Fibroblast of mammary gland (primary cell): ENCODE measurements around the gene PABPN1L.
A peak's percentile ranks its signal among the peaks of the same experiment; 100 is the strongest.

Source experiments
- DNase-seq: peaks from one replicate; pipeline ENCODE4 v3.0.0-alpha.2; 2010; ENCODE audit warnings: low read depth
- H3K4me3 ChIP-seq: 2 replicates; pipeline ENCODE4 v1.5.1; 2011; ENCODE audit warnings: low read depth, mild to moderate bottlenecking, low read length, moderate library complexity; ENCODE audit not compliant: control insufficient read depth
- TF ChIP-seq, protein P1 (sequence below): conservative IDR thresholded peaks from 2 replicates; pipeline ENCODE4 v1.5.1; 2011; ENCODE audit warnings: low read depth, low read length, inconsistent platforms; ENCODE audit not compliant: control insufficient read depth, insufficient read depth

Gene PABPN1L

DNA sequence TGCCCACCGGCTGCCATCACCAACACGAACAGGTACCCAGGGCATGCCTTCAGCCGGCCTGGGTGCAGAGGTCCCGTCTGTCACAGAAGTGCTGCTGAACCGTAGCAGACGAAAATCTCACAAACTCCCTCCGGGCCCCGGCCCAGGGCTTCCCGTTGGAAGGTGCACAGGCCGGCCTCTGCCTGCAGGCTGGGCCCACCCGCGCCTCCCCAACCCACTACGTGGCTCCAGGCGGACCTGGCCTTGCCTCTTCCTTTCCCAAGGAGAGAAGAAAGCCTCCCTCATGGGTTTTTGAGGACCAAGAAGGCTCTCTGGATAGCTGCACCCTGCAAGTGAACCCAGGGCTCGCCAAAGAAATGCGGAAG is 45.5 kb upstream of the PABPN1L start:
- TF ChIP-seq, protein P1, sequence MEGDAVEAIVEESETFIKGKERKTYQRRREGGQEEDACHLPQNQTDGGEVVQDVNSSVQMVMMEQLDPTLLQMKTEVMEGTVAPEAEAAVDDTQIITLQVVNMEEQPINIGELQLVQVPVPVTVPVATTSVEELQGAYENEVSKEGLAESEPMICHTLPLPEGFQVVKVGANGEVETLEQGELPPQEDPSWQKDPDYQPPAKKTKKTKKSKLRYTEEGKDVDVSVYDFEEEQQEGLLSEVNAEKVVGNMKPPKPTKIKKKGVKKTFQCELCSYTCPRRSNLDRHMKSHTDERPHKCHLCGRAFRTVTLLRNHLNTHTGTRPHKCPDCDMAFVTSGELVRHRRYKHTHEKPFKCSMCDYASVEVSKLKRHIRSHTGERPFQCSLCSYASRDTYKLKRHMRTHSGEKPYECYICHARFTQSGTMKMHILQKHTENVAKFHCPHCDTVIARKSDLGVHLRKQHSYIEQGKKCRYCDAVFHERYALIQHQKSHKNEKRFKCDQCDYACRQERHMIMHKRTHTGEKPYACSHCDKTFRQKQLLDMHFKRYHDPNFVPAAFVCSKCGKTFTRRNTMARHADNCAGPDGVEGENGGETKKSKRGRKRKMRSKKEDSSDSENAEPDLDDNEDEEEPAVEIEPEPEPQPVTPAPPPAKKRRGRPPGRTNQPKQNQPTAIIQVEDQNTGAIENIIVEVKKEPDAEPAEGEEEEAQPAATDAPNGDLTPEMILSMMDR: no peak
- H3K4me3 ChIP-seq: no peak overlapping the region
- DNase-seq: no peak

DNA sequence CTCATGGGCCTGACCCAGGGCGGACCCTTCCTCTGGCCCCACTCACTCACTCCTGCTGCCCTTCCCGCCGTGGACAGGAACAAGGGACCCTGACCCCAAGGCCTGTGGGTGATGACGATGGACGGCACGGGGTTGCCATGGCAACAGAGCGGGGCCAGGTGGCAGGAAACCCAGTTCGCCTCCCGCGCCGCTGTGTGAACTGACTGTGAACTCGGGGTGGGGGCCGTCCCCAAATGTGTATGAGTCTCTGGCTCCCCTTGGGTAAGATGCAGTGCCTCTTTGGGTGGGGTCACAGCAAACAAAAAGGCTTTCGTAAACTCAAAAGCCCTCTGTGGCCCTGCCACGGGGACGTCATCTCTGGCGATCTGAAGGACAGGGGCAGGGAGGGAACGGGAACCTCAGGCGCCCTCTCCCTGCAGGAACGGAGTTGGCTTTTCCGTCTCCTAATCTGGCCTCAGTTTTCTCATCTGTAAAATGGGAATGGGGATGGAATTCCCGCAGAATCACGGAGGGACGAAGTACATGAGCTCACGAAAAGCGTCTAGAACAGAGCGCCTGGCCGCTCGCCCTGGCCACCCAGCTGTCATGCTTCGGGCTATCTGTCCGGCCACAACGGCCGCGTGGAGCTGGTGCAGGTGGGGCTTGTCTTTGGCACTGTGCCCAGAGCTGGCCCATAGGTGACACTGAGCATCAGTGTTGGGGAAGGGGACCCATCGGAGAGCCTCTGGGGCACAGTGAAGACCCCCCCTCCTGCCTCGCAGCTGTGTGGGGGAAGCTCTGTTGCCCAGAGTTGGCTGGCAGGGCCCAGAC is 44.9 kb upstream of the PABPN1L start:
- H3K4me3 ChIP-seq: no peak overlapping the region
- TF ChIP-seq, protein P1: no peak
- no peak for DNase-seq

DNA sequence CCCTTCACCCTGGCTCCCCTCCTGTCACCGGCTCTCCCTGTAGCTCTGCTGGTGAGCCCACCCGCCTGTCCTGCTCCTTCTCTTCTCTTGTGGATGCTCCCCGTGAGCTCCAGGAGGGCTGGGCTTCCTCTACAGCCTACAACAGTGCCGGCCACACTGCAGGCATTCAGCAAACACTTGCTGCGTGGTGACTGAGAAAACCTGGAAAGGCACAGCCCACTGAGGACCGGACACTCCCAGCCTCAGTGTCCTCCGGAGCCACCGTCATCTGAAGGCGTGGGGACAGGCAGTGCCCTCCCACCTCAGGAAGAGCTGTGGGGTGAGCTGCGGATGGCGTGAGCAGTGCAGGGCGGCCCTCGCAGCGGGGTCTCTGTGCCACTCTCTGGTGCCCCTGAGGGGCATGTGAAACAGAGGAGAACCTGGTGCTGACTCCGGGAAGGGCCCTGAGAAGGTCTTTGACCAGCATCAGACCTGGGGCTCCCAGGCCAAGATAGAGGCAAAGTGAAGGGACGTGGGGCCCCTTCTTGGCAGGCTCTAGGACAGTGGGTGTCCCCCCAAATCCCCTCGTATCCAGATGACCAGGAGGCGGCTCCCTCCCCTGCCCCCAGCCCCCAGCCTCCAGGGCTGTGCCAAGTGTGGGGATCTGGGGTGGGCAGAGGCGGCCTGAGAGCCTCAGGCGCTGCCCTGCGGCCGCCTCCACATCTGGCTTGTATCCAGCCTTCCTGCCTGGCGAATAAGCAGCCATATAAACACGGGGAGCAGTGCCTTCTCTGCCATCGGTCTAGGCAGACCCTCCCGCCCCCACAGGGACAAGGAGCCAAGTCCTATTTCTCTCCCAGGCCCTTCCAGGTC is 44.0 kb upstream of the PABPN1L start:
- TF ChIP-seq, protein P1: no peak
- H3K4me3 ChIP-seq: no peak overlapping the region

DNA sequence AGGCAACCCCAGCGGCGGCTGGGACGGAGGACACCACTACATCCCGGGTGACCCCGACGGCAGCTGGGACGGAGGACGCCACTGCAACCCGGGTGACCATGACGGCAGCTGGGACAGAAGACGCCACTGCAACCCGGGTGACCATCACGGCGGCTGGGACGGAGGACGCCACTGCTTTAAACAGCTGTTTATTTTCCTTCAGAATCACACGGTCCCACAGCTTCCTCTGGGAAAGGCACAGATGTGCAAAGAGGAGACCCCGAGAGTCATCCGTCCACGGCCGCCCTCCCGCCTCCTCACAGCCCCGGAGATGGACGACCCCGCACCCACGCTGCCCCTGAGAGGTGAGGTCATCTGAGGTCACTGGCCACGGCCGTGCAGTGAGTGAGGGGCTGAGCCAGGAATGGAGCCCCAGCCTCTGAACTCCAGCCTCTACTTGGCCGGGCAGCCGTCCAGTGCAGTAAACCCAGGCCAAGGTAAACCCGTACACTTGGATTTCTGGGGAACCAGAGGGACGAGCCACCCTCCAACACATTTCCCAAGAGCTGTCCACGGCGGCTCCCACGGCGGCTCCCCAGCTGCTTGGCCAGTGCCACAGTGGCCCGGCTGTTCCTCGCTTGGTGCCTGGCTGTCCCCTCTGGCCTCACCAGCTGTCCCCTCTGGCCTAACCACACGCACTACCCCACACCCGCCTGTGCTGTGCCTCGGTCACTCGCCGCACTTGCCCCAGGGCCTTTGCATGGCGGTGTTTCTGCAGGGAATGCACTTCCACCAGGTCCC is 43.2 kb upstream of the PABPN1L start:
- DNase-seq: no peak
- no peak overlapping the region for H3K4me3 ChIP-seq
- TF ChIP-seq, protein P1: no peak

More for the DNA sequence above, 44.0 kb upstream of the PABPN1L start:
- no peak for DNase-seq

DNA sequence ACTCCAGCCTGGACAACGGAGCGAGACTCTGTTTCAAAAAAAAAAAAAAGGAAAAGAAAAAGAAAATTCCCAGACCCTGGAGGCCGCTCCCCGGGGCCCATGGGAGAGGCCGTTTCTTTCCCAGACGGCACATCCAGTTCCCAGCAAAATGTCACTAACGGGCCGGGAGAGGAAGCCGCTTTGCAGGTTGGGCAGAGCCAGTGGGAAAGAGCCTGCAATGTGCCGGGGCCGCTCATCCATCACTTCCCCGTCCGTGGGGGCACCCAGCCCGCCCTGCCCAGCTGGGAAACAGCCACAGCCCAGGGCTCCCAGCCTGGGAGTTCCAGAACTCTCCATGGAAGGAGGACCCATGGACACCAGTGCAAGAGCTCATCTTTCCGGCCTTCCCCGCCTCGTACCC is 41.8 kb upstream of the PABPN1L start:
- no peak for DNase-seq
- H3K4me3 ChIP-seq: no peak overlapping the region
- TF ChIP-seq, protein P1: no peak

DNA sequence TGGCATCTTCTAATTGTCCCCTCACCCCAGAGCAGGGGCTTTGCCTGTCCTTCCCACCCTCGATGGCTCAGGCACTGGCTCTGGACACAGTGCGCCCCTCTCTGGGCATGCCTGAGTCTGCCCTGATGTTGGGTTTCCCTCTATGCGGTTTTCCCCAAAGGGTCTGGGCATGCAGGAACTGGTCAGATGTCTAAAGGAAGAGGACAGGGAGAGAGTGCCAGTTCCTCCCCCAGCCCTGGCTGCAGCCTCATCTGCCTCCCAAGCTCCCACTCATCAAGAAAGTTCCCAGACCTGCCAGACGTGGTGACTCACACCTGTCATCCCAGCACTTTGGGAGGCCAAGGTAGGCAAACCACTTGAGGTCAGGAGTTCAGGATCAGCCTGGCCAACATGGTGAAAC is 41.3 kb upstream of the PABPN1L start:
- DNase-seq: peak; percentile 41
- H3K4me3 ChIP-seq: no peak overlapping the region
- TF ChIP-seq, protein P1: no peak
